ENCODE data around the gene FNDC11.
A peak's percentile ranks its signal among the peaks of the same experiment; 100 is the strongest.
"Not testable (repeated sequence)": the region's sequence is repeated elsewhere in the genome, so short reads cannot be mapped to it uniquely, and the experiment has no call there.

Gene FNDC11

DNA sequence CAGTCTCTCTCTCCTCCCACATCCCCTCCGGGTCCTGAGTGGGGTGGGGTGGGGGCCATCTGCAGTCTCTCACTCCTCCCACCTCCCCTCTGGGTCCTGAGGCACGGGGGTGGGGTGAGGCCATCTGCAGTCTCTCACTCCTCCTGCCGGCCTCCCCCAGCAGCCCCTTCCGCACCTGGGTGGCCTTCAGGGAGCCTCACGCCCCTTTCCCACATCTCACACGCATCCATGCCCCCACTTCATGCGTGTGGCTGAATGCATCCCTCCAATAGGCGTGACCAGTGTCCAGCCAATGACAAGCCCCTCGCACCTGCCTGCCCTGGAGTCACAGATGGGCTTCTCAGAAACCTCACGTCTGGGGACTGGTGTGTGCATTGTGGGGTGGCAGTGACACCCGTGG, 5.4 kb upstream of the FNDC11 start:
- no peak overlapping the region for H3K4me3 ChIP-seq
- no peak overlapping the region for H3K27ac ChIP-seq

- H3K4me3 ChIP-seq, result no peak overlapping the region
- no peak overlapping the region for H3K27ac ChIP-seq
Observed at GRCh38 chr20:63549019-63549418, 4.9 kb upstream of the FNDC11 start.

DNA sequence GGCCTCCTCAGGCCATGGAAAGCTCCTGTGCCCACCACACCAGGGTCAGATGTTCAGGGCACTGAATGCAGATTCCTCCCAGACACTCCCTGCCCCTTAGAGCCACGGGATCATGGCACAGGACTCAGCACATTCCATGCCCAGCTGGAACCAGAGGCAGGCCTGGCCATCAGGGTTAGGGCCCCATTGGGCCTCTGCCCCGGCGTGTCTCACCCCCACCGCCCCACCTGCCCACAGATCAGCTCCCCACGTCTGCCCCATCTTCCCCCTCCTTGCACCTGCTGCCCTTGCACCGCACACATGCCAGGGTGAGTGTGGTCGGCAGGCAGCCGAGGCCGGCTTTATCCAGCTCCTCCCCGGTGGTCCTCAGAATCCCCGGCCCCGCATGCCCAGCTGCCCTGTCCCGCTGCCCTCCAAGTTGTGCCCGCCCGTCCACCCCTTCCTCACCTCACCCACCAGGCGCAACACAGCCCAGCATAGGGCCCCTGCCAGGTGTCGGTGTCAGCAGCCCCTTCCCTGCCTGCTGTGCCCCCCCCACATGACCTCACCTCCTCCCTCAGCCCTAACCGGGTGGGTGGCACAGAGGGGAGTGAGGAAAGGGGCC, 4.2 kb upstream of the FNDC11 start:
- H3K4me3 ChIP-seq, result no peak overlapping the region
- H3K27ac ChIP-seq, result no peak overlapping the region

- Histone ChIP-seq H3K27ac (no peak overlapping the region), H3K4me3 (no peak overlapping the region)
Observed at GRCh38 chr20:63551068-63551467, 2.9 kb upstream of the FNDC11 start.

- Histone ChIP-seq H3K27ac (peak overlapping the region in 10 of 21 experiments; percentile 8 to 79 (median 58)), H3K4me3 (peak overlapping the region in 1 of 7 experiments; percentile 57)
Observed at GRCh38 chr20:63552481-63553249, 1.3 kb upstream of the FNDC11 start.

GRCh38 chr20:63553251-63553932, 567 bp upstream of the FNDC11 start:
- peak overlapping the region; percentile 38 to 57 (median 46) for H3K4me3 ChIP-seq
- H3K27ac ChIP-seq, result peak overlapping the region in 17 of 21 experiments; percentile 18 to 79 (median 62)

GRCh38 chr20:63554361-63555278, 661 bp downstream of the FNDC11 start:
- Histone ChIP-seq H3K4me3 (peak overlapping the region; percentile 38 to 57 (median 46)), H3K27ac (peak overlapping the region in 12 of 21 experiments; percentile 18 to 79 (median 64))

DNA sequence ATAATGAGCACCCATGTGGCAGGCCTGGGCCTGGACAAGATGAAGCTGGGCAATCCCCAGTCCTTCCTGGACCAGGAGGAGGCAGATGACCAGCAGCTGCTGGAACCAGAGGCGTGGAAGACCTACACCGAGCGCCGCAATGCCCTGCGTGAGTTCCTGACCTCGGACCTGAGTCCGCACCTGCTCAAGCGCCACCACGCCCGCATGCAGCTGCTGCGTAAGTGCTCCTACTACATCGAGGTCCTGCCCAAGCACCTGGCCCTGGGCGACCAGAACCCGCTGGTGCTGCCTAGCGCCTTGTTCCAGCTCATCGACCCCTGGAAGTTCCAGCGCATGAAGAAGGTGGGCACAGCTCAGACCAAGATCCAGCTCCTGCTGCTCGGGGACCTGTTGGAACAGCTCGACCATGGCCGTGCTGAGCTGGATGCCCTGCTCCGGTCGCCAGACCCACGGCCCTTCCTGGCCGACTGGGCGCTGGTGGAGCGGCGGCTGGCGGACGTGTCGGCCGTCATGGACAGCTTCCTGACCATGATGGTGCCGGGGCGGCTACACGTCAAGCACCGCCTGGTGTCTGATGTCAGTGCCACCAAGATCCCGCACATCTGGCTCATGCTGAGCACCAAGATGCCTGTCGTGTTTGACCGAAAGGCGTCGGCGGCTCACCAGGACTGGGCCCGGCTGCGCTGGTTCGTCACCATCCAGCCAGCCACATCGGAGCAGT, 1.9 kb downstream of the FNDC11 start:
- H3K4me3 ChIP-seq, result no peak overlapping the region
- peak overlapping the region in 1 of 21 experiments; percentile 79 for H3K27ac ChIP-seq

DNA sequence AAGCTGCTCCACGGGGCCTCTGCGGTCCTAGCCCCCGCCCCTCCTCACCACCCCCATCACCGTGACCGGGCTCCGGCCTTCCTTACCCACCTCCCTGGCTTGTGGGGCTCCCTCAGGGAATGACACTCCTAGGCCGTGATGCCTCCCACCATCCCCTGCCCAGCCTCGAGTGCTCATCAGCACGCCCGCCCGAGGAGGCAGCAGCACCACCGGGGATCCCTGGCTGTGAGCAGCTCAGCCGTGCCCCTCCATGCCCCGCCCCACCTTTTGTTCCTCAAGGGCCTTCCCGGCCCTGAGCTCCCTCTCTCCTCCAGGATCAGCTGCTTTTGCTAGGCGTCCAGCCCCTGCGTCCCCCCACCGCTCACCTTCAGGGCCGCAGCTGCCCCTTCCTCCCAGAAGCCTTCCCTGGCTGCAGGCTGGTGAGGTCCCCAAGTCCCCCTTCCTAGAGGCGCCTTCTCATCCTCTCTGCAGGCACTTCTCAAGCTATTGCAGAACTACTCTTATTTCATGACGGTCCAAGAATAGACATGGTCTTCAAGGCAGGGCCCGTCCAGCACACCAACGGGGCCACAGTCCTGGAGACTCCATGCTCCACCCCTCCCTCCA, 3.0 kb downstream of the FNDC11 start:
- no peak overlapping the region for H3K27ac ChIP-seq

GRCh38 chr20:63557481-63557891, 3.5 kb downstream of the FNDC11 start:
- Histone ChIP-seq H3K27ac (no peak overlapping the region), H3K4me3 (no peak overlapping the region)

More for the DNA sequence above, 3.0 kb downstream of the FNDC11 start:
- H3K4me3 ChIP-seq, result no peak overlapping the region

DNA sequence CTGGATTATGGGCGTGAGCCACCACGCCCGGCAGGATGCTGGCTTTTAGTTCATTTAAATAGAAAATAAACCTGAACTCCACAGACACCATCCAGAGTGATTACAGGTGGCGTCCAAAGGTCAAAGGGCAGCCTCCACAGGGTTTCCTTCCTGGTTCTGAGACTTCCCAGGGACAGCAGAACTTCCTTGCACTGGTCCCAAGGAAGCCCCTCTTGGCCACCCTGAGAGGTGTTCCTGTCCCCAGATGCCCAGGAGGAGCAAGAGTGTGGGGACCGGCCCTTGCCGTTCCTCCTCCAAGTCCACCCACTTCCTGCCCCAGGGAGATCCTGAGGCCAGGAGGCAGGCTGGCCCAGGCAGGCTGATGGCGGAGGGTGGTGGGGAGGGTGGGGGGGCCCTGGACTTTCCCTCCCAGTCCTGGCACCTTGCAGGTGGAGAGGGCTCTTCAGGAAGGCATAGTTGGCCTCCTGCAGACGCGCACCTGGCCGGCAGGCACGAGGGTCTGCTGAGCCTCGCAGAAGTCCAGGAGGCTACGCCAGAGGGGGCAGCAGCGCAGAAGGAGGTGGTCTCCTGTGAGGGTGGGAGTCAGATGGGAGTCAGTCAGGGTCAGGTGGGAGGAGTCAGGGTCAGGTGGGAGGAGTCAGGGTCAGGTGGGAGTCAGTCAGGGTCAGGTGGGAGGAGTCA, 5.0 kb downstream of the FNDC11 start:
- Histone ChIP-seq H3K27ac (no peak overlapping the region), H3K4me3 (no peak overlapping the region)

DNA sequence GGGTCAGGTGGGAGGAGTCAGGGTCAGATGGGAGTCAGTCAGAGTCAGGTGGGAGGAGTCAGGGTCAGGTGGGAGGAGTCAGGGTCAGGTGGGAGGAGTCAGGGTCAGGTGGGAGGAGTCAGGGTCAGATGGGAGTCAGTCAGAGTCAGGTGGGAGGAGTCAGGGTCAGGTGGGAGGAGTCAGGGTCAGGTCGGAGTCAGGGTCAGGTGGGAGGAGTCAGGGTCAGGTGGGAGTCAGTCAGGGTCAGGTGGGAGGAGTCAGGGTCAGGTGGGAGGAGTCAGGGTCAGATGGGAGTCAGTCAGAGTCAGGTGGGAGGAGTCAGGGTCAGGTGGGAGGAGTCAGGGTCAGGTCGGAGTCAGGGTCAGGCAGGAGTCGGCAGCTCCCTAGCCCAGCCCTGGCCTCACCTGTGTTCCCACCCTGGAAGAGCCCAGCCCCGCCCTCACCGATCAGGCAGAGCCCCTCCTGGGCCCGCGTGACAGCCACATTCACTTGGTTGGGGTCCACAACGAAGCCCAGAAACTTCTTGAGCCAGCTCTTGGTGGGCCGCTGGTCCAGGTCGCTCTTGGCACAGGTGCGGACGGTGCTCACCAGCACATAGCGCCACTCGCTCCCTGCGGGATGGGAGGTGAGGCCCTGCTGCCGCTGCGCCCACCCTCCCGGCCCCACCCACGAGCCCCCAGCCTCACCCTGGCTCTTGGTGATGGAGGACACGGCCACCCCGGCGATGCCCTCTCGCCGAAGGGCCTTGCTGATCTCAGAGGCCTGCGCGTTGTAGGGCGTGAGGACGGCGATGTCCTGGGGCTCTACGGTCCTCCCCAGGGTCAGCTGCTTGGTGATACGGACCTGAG, 5.8 kb downstream of the FNDC11 start:
- H3K27ac ChIP-seq, H3K4me3 ChIP-seq: not testable (repeated sequence)

DNA sequence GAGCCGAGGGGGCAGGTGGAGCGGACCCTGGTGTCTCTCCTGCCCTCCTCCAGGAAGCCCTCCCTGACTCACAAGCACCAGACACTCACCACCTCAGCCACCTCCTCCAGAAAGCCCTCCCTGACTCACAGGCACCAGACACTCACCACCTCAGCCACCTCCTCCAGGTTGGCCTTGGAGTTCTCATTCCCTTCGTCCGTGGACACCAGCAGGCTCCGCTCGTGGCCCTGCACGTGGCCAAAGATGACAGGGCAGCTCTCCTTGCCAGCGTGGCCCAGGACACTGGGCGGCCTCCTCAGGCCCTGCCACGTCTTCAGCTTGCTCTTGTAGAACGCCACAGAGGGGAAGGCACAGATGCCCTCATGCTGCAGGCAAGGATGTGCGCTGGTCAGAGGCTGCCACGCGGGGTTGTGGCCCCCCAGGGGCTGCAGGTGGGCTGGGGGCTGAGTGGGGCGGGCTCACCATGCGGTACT, 6.4 kb downstream of the FNDC11 start:
- no peak overlapping the region for H3K4me3 ChIP-seq
- H3K27ac ChIP-seq, result no peak overlapping the region

- Histone ChIP-seq H3K4me3 (no peak overlapping the region), H3K27ac (no peak overlapping the region)
Observed at GRCh38 chr20:63560856-63561609, 7.1 kb downstream of the FNDC11 start.

DNA sequence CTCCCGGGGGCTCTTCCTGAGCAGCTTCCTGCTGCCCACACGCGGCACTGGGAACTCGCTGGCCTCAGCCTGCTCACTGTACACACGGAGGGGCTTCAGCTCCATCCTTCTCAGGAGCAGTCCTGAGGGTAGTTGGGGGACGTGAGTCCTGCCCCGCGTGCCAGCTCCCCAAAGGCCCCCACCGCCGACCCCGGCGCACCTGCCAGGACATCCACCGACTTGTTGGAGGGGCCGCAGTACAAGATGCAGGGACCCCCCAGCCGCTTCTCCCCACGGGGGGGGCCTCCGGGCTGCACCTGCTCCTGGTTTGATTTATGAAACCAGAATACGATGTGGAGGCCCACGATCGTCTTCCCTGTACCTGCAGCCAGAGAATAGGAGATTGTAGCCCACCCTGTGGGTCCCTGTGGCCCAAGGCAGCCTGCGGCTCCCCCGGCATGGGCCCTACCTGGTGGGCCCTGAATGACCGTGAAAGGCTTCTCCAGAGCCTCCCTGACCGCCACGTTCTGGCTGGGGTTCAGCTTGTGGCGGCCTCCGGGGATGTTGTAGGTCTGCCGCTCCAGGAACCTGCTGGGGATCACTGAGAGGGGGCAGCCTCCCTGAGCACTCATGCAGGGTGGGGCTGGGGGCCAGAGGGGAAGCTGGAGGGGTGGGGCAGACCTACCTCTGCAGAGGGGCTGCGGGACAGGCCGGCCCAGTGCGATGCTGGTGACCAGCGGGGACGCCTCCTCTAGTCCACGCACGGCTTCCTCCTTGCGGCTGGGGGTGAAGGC, 7.9 kb downstream of the FNDC11 start:
- no peak overlapping the region for H3K27ac ChIP-seq

More for the DNA sequence above, 7.9 kb downstream of the FNDC11 start:
- no peak overlapping the region for H3K4me3 ChIP-seq
